Spleen (tissue), 11 donors: ENCODE measurements around the gene CCZ1. TPM values are rescaled to one million over a fixed set of nuclear protein-coding genes. Genes with fewer than 3 reads are reported as not detected.
"Not testable (repeated sequence)": the region's sequence is repeated elsewhere in the genome, so short reads cannot be mapped to it uniquely, and the experiment has no call there.

Experiments used
- DNase-seq: peaks from one replicate; pipeline ENCODE4 v3.0.0-alpha.2; 2020
- H3K27ac ChIP-seq, 8 donors: fragments of 200-600 bp; sonication (generic) in 7 of 8; 1 replicate in 4 of 8; 2 replicates in 4 of 8; pipeline versions ENCODE4 v1.5.0 to v1.8.0; 2016 to 2021; ENCODE audit warnings: inconsistent platforms in 4 of 8, mild to moderate bottlenecking in 4 of 8, moderate library complexity in 1 of 8
- H3K27me3 ChIP-seq, 7 donors: fragments of 200-600 bp; sonication (generic) in 6 of 7; replicated peaks in 1 of 7; 1 replicate in 4 of 7; 2 replicates in 3 of 7; pipeline versions ENCODE4 v1.5.0 to v1.8.0; 2016 to 2021; ENCODE audit warnings: inconsistent platforms in 3 of 7, mild to moderate bottlenecking in 1 of 7
- H3K36me3 ChIP-seq, 6 donors: fragments of 200-600 bp; sonication (generic) in 5 of 6; 1 replicate in 4 of 6; 2 replicates in 2 of 6; pipeline versions ENCODE4 v1.5.0 to v1.8.0; 2016 to 2021; ENCODE audit warnings: inconsistent platforms in 2 of 6
- H3K4me1 ChIP-seq, 6 donors: fragments of 200-600 bp; sonication (generic) in 5 of 6; 1 replicate in 3 of 6; 2 replicates in 3 of 6; pipeline versions ENCODE4 v1.5.0 to v1.8.0; 2016 to 2021; ENCODE audit warnings: inconsistent platforms in 3 of 6
- H3K4me3 ChIP-seq, 8 donors: fragments of 200-600 bp; sonication (generic) in 7 of 8; 1 replicate in 4 of 8; 2 replicates in 4 of 8; pipeline versions ENCODE4 v1.5.0 to v1.8.0; 2016 to 2021; ENCODE audit warnings: inconsistent platforms in 4 of 8, mild to moderate bottlenecking in 4 of 8, moderate library complexity in 2 of 8
- H3K9me3 ChIP-seq, 8 donors: fragments of 200-600 bp; sonication (generic) in 7 of 8; 1 replicate in 4 of 8; 2 replicates in 4 of 8; pipeline versions ENCODE4 v1.5.0 to v1.8.0; 2016 to 2021; ENCODE audit warnings: inconsistent platforms in 4 of 8
- CTCF ChIP-seq, 11 experiments: fragments of 200-600 bp in 7 of 11; fragments of 450-650 bp in 4 of 11; sonication (generic) in 4 of 11; IDR thresholded peaks in 8 of 11; conservative IDR thresholded peaks in 3 of 11; 1 replicate in 7 of 11; 2 replicates in 4 of 11; pipeline versions ENCODE4 v1.4.0 to v1.8.0; 2016 to 2021; ENCODE audit warnings: antibody characterized with exemption in 11 of 11, inconsistent platforms in 4 of 11, mild to moderate bottlenecking in 1 of 11
- POLR2A ChIP-seq, 3 donors: fragments of 450-650 bp; IDR thresholded peaks; one replicate each; pipeline ENCODE4 v1.5.1; 2017; ENCODE audit warnings: antibody characterized with exemption in 3 of 3, mild to moderate bottlenecking in 1 of 3
- POLR2AphosphoS5 ChIP-seq, 3 donors: sonication (generic); formaldehyde crosslinking; IDR thresholded peaks; one replicate each; pipeline ENCODE4 v1.5.1; 2017; ENCODE audit warnings: antibody characterized with exemption in 3 of 3
- WGBS, 5 donors: extraction: QIAGEN DNeasy Blood & Tissue Kit in 3 of 5; methylation state at CpG; one replicate each; pipeline versions ENCODE4 v1.1.5 to v1.1.7; 2013 to 2018; 5-methylcytosine and 5-hydroxymethylcytosine counted together
- intact Hi-C: fragments of 100-400 bp; cut with DNase I; formaldehyde crosslinking; loops from one replicate; pipeline ENCODE4 v1.15.0; 2023; ENCODE audit warnings: low total_unique reads
- polyA plus RNA-seq, 3 donors: library from polyadenylated mRNA; stranded (reverse); fragments of 200-250 nt; gene quantifications; one replicate each; pipeline ENCODE4 v1.2.1, GENCODE V29; 2013
- total RNA-seq, 7 donors: library from RNA; depleted of rRNA in 3 of 7; stranded (reverse); fragments of >200 nt in 3 of 7; fragmentation: NEBNext Ultra II Directional in 4 of 7; extraction: Animal tissue kit (Norgen Biotek cat#: 25700) in 4 of 7; gene quantifications; one replicate each; pipeline versions ENCODE4 v1.1.0 to v1.2.1, GENCODE V29; 2016 to 2021
- donor health status: healthy with polysubstance abuse.
- donor health status: DM: no; HTN: no; CAD: no; lungs with moderate emphysema.
- donor health status: DM: no; HTN: no; CAD: no.
- donor health status: Bipolar disorder and iron deficiency.
- donor health status: healthy.
- donor health status: DM: no; HTN: no; CAD: no.
- donor health status: DM: yes; HTN: yes; CAD: no.

CCZ1 gene
- total and polyA plus RNA-seq, 10 donors, result 31.6 to 78.0 (median 61.0) TPM

GRCh38 chr7:5865279-5865931 lies 33.1 kb upstream of the CCZ1 start:
- DNase-seq, H3K27me3 ChIP-seq, H3K27ac ChIP-seq, H3K4me3 ChIP-seq, H3K4me1 ChIP-seq, H3K9me3 ChIP-seq, H3K36me3 ChIP-seq, intact Hi-C loops: not testable (repeated sequence)
- WGBS, 5 donors, result 51 to 67% (median 64%) methylated on average over 8 to 9 of the region's 9 CpGs

- TF ChIP-seq CTCF (IDR thresholded peaks at IDR 0.05 in 8 of 11, conservative IDR thresholded peaks at IDR 0.05 in 3 of 11) (no peak), POLR2A (IDR thresholded peaks at IDR 0.05) (no peak), POLR2AphosphoS5 (IDR thresholded peaks at IDR 0.05) (no peak)
- H3K27me3 ChIP-seq, result no peaks in the 10 kb centered on the region
- no peaks in the 10 kb centered on the region for H3K4me1 ChIP-seq
- no peaks in the 10 kb centered on the region for H3K36me3 ChIP-seq
- no peak overlapping the region for H3K4me3 ChIP-seq
- 89 to 97% (median 94%) methylated on average over 6 of the region's 6 CpGs for WGBS, 5 donors
- peaks cover 0 to 4% (median 0%) of the 10 kb centered on the region in 8 donors for H3K9me3 ChIP-seq
- no peak overlapping the region for H3K27ac ChIP-seq
- intact Hi-C loops, result no loop called here
- no peak for DNase-seq
Measured at GRCh38 chr7:5867060-5867459, 31.5 kb upstream of the CCZ1 start.

GRCh38 chr7:5868928-5869341 lies 29.6 kb upstream of the CCZ1 start:
- WGBS, 5 donors, result 82 to 93% (median 87%) methylated on average over 6 of the region's 6 CpGs
- H3K36me3 ChIP-seq, H3K27me3 ChIP-seq, H3K9me3 ChIP-seq, H3K4me1 ChIP-seq, intact Hi-C loops, H3K4me3 ChIP-seq, H3K27ac ChIP-seq: not testable (repeated sequence)
- peak; percentile 21 for DNase-seq

GRCh38 chr7:5869691-5870090 lies 28.8 kb upstream of the CCZ1 start:
- 84 to 88% (median 88%) methylated on average over 13 of the region's 13 CpGs for WGBS, 5 donors
- Histone ChIP-seq H3K27me3 (no peaks in the 10 kb centered on the region), H3K27ac (no peak overlapping the region), H3K4me3 (no peak overlapping the region), H3K9me3 (peaks cover 0 to 4% (median 0%) of the 10 kb centered on the region in 8 donors), H3K36me3 (no peaks in the 10 kb centered on the region), H3K4me1 (no peaks in the 10 kb centered on the region)
- TF ChIP-seq CTCF (IDR thresholded peaks at IDR 0.05 in 8 of 11, conservative IDR thresholded peaks at IDR 0.05 in 3 of 11) (no peak), POLR2A (IDR thresholded peaks at IDR 0.05) (no peak), POLR2AphosphoS5 (IDR thresholded peaks at IDR 0.05) (no peak)
- intact Hi-C loops, result no loop called here
- DNase-seq, result peak; percentile 11

- Histone ChIP-seq H3K36me3 (no peaks in the 10 kb centered on the region), H3K9me3 (peaks cover 0 to 4% (median 0%) of the 10 kb centered on the region in 8 donors), H3K27ac (no peak overlapping the region), H3K4me3 (no peak overlapping the region), H3K27me3 (no peaks in the 10 kb centered on the region), H3K4me1 (no peaks in the 10 kb centered on the region)
- TF ChIP-seq POLR2A (IDR thresholded peaks at IDR 0.05) (no peak), CTCF (IDR thresholded peaks at IDR 0.05 in 8 of 11, conservative IDR thresholded peaks at IDR 0.05 in 3 of 11) (no peak), POLR2AphosphoS5 (IDR thresholded peaks at IDR 0.05) (no peak)
- no peak for DNase-seq
- WGBS, 5 donors, result 83 to 88% (median 87%) methylated on average over 2 of the region's 2 CpGs
- intact Hi-C loops, result no loop called here
Measured at GRCh38 chr7:5870311-5870710, 28.2 kb upstream of the CCZ1 start.
